ENCODE results near the gene GCC2.
"Not testable (repeated sequence)": the region's sequence is repeated elsewhere in the genome, so short reads cannot be mapped to it uniquely, and the experiment has no call there.

Gene GCC2

GRCh38 chr2:108448678-108449409 lies at the start of gene GCC2:
TSS of gene GCC2 (plus strand) at chr2:108449206. CDS start at chr2:108449275, 69 bp downstream.
- DNase-seq: peak; percentile 93

GRCh38 chr2:108399479-108399878 lies 49.5 kb upstream of the GCC2 start:
- DNase-seq: no peak

GRCh38 chr2:108401800-108402199 lies 47.2 kb upstream of the GCC2 start:
- no peak for DNase-seq

GRCh38 chr2:108403494-108403893 lies 45.5 kb upstream of the GCC2 start:
- no peak for DNase-seq

- peak; percentile 27 for DNase-seq
Observed at GRCh38 chr2:108404784-108405397, 44.1 kb upstream of the GCC2 start.

GRCh38 chr2:108407864-108408729 lies 40.9 kb upstream of the GCC2 start:
- no peak for DNase-seq

- DNase-seq: no peak
Observed at GRCh38 chr2:108409768-108410167, 39.2 kb upstream of the GCC2 start.

GRCh38 chr2:108412995-108413710 lies 35.9 kb upstream of the GCC2 start:
- no peak for DNase-seq

- DNase-seq: no peak
Observed at GRCh38 chr2:108413711-108414095, 35.3 kb upstream of the GCC2 start.

- no peak for DNase-seq
Observed at GRCh38 chr2:108414256-108414876, 34.6 kb upstream of the GCC2 start.

GRCh38 chr2:108414945-108415344 lies 34.1 kb upstream of the GCC2 start:
- no peak for DNase-seq

- DNase-seq: no peak
Observed at GRCh38 chr2:108417254-108417653, 31.8 kb upstream of the GCC2 start.

- DNase-seq: no peak
Observed at GRCh38 chr2:108418416-108418815, 30.6 kb upstream of the GCC2 start.

- DNase-seq: no peak
Observed at GRCh38 chr2:108423067-108423466, 25.9 kb upstream of the GCC2 start.

GRCh38 chr2:108423502-108424251 lies 25.3 kb upstream of the GCC2 start:
- no peak for DNase-seq

- no peak for DNase-seq
Observed at GRCh38 chr2:108428286-108429009, 20.6 kb upstream of the GCC2 start.

- not testable (repeated sequence) for DNase-seq
Observed at GRCh38 chr2:108435578-108435977, 13.4 kb upstream of the GCC2 start.

- DNase-seq: no peak
Observed at GRCh38 chr2:108436976-108437375, 12.0 kb upstream of the GCC2 start.

GRCh38 chr2:108441712-108442111 lies 7.3 kb upstream of the GCC2 start:
- no peak for DNase-seq

GRCh38 chr2:108444941-108445840 lies 3.8 kb upstream of the GCC2 start:
- no peak for DNase-seq
